Hepatic stellate cell (primary cell): Measurements from ENCODE around the gene VAMP2.
"Not testable (repeated sequence)": the region's sequence is repeated elsewhere in the genome, so short reads cannot be mapped to it uniquely, and the experiment has no call there.

Source experiments
- DNase-seq: peaks from one replicate; pipeline ENCODE4 v3.0.0; 2011; ENCODE audit warnings: low spot score

The VAMP2 gene

DNA sequence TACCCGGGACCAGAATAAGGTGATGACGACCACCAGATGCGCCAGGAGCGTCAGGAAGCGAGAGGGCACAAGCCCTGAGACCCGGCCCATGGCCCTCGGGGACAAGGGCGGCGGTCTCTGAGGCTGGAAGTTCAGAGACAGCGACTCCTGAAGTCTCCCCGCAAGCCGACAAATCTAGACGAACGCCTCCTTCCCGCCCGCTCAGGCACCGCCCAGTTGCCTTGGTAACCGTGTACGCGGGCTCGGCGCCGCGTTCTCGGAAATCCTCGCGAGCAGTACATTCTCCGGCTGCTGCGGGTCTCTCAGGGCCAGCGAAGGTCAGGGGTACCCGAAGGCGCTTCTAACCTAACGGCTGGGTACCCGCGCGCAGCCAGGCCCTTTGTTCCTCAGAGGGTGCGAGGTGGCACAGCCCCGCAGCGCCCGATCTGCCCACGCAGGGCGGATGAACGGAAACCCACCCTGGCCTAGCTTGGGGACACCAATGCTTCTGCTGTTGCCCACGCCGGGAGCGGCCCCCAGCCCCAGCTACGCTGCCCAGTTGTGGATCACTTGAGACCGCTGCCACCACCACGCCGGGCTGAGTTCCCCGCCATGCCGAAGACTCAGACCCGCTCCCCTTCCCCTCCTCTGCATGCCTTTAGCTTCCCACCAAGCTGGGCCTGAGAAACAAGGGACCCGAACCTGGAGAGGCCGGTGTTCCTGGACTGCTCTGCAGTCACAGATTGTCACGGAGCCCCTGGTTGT is 13.6 kb upstream of the VAMP2 start, which contains the start of gene TMEM107:
Gene TMEM107 (minus strand): TSS at position 184 of the 744 bp plus-strand sequence. CDS start 94 bp downstream, at position 90.
- DNase-seq: peak; percentile 83

DNA sequence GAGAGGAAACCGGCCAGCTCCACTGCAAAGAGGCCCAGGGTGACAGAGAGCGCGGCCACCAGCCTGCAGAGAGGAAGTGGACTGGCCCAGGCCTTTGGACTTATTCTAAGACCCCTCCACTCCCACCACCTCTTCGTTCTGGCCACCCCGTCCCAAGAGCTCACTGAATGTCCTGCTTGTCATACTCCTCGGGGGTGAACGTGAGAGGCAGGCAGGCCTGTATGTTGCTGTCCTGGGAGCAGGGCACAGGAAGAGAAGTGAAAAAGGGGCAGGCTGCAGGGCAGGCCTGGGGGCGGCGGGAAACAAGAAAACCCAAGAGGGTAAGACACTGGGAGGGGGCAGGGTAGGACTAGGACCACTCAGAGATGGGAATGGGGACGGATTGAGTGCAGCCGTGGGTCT is 13.0 kb upstream of the VAMP2 start:
- no peak for DNase-seq

DNA sequence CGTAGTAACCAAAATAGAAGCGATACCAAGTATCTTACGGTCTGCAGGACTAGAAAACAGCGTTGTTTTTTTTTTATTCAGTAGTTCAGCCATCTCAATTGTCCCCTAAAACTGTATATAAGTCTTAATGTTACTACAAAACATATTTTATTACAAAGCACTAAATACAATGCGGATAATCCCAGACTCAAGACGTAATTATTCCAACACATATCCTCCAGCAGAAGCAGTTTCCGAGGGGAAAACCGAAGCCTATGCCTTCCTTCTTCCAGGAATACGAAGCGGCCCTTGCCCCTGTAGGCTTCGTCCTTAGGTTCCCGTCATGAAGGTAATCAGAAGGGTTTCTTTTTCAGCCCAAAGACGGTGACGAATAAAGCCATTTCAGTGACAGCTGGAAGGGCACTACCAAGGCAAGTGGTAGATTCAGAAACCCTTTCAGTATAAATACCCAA is 11.1 kb upstream of the VAMP2 start:
- no peak for DNase-seq

DNA sequence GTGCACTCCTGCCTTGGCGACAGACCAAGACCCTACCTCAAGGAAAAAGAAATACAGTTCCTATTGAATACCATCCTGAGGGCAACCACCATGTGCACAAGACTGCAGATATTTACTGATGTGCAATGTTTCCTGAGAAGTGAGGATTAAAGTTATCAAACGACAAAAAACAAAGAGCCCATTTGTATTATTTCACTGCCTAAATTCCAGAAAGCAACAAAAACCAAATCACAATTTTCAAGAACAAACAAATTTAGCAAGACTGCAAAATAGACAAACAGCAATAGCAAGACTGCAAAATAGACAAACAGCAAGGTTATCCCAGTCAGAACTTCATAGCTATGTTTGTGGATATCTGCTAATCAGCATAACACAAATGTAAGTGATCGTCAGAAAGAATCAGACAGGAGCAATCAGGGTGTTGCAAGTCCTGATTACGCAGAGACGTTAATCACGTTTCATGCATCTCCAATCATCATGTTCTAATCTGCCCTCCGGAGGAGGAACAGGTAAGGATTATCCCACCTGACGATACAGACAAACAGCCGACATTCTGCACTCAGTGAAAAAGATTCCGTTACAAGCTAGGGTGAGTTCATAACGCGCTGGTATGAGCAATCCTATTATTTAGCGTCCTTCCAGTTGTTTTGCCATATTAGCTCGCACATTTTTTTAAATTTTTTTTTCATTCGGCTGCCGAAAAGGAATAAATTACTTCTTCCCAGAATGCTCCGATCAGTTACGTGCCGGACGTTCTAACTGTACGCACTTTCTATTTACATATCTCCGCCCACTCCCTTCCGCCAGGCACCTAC is 10.5 kb upstream of the VAMP2 start:
- DNase-seq: peak; percentile 84

DNA sequence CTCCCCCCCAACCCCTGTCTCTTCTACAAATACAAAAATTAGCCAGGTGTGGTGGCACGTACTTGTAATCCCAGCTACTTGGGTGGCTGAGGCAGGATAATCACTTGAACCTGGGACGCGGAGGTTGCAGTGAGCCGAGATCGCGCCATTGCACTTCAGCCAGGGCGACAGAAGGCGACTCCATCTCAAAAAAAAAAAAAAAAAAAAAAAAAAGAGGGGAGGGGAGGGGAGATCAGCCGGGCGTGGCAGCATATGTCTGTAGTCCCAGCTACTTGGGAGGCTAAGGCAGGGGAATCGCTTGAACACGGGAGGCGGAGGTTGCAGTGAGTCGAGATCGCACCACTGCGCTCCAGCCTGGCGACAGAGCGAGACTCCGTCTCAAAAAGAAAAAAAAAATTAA is 7.4 kb upstream of the VAMP2 start:
- DNase-seq: not testable (repeated sequence)

DNA sequence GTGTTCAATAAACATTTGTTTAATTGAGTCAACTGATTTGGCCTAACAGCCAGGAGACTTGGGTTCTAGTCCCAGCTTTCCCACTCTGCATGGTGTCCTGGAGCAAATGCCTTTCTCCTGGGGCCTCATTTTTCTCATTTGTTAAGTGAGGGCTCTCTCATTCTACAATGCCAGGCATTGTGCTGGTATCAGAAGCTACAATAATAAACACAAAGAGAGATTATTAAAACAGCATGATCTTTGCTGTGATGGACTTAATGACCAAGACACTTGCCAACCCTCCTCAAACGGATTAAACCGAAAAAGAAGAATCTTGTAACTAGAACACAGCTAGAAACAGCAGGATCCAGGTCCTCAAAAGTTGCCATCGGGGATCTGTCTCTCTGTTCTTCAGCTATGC is 4.8 kb upstream of the VAMP2 start:
- DNase-seq: no peak

DNA sequence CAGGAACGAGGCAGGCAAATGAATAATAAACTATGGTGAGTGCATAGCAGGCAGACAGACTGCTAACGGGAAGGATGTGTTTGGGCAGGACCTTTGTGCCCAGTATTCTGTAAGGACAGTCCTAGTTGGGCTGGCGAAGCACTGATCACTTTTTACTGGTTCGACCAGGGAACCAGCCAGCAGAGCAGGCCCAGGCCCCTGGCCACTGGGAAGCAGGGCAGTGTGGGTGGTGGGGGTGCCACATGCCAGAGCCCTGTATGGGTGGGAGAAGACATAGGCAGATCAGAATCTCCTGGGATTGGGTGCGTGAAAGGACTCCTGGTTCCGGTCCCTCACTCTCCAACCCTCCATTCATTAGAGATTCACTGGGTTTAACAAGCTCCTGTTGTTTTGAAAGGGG is 4.0 kb upstream of the VAMP2 start:
- DNase-seq: no peak

DNA sequence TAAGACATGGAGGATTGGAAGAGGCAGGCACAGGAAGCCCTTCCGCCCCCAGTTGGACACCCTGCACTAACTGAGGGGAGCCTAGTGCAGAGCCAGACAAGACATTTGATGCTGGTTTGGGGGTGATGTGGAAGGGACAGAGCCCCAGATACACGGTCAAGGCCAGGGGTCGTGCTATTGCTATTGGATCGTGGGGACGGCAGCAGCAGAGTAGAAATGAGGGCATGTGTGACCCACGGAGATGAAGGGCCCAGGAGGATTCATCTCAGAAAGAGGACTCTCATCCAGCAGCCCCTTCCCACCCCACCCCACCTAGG is 2.0 kb upstream of the VAMP2 start:
- DNase-seq: no peak

DNA sequence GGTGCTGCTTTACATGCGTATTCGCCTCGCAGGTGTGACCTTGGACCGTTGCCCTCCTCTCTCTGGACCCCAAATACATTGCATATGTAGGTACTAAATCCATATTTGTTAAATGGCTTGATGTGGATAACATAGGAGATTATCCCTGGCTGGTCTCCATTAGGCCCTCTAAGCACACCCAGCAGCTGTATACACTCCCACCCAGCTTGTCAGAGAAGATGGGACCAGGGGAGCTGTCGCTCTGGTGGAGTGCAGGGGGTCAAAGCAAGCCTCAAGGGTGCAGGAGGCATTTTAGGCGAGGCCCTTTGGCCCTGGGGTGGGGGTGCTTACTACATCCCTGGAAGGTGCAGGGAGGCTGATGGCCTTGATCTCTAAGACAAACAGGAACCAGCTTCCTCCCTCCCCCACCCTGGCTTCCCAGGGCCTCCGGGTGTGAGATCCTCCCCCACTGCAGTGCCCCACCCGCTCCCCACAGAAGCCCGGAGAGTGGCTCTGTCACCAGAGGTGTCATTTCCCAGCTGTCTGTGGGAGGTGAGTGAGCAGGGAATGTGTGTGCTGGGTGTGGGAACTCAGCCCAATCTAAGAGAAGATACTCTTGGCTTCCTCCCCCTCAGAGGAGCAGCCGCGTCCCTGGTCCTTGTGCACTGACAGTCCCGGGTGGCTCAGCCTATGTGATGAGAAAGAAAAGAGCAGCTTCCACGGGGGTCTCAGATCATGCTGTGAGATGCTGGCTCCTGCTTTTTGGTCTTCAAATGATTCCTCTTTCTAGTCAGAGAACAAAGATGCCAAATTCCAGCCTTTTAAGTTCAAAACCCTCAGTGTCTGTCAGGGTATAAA is 1.4 kb upstream of the VAMP2 start:
- peak; percentile 70 for DNase-seq

DNA sequence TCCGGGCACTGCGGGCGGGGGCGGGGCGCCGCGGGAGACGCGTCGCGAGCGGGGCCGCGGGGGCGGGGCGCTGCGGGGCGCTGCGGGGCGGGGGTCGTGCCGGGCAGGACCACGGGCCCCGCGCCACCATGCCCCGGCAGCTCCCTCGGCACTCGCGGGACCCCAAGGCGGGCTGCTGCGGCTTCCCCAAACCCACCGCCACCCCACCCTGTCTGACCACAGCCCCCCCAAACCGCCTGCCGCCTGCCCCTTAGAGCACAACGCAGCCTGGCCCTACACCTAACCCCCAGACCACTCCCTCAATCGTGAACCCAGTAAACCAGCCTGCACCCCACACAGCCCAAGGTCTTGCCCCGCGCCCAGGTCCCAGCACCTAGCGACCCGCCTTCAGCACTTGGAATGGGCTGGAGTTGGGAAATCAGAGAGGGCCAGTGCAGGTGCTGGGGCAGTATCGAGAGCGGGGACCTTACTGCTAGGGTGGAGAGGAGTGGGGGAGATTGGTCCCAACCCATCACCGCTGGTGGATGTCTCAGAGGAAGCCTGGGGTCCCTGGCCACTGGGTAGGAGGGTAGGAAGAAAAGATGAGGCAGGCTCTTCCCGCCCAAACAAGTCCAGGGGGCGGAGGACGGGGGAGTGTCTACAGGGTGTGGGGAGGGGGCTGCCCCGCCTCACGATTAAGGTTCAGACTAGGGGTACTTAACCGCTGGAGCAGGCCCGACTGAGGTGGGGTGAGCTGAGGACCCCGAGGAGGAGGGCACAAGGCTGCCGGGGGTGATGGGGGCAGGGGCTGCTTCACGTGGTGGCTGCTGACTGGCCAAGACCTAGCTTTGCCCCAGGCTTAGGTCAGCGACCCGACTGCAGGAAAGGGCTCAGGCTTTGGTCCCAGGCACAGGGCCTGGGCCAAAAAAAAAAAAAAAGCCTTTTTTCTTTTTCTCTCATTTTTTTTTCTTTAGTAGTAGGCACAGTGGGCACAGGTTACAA is 539 bp upstream of the VAMP2 start:
- DNase-seq: no peak

DNA sequence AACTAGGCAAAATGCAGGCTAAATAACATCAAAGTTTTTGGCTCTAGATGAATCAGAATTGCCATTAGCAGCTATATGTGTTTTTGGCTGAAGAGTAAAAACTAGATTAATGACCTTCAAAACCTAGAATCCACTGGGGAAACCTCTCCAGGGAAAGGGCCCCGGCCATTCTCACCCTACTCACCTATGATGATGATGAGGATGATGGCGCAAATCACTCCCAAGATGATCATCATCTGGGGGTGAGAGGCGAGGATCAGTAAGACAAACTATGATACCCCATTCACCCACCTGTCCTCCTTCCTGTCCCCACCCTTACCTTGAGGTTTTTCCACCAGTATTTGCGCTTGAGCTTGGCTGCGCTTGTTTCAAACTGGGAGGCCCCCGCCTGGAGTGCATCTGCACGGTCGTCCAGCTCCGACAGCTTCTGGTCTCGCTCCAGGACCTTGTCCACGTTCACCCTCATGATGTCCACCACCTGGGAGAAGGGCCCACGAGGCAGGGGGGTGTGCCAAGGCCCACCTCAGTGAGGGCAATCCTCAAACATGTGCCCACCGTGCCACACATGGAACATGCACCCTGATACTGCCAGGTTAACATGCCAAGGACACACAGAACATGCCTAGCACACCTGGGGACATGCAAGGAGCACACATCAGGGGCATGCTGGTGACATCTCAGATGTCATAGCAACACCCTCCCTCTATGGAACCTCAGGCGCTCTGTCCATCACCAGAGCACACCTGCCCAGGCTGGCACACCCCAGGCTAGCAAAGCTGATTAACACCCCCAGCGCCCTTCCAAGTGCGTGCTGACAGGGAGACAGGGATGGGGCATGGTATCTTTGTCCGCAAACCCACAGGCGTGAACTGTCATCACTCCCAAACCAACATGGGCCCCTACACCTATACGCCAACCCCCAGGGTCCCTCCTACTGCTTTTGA is 1.2 kb downstream of the VAMP2 start:
- DNase-seq: no peak

DNA sequence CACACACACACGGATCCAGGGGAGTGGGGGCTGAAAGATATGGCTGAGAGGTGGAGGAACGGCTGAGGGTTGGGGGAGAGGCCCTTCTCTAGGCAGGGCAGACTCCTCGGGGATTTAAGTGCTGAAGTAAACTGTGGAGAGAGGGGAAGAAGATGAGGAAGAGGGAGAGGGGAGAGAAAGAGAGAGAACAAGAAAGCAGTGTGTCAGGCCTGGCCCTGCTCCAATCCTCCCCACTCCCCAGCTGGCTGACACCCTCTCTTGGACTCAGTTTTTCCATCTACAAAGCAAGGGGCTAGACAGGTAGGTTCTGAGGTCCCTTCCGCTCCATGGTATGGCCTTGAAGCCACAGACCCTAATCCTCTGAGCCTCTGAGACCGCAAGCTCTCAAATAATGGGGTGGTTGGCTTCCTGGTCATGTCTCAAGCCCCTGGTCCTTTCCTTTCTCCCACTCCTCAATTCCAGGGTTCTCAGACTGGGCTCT is 2.0 kb downstream of the VAMP2 start:
- no peak for DNase-seq

DNA sequence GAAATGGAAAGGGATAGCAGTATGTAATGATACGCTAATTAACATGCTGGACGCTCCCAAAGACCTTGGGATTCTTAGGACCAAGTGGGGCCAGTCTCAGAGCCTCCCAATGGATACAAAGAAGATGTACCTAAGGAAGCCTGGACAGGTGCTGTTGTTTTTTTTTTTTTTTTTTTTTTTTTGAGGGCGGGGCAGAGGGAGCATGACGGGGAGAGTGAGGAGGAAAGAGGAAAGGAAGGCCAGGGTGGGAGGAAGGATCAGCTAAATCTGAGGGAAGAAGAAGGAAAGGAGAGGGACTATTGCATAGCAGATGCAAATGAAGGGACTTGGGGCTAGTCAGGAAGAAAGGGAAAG is 2.5 kb downstream of the VAMP2 start:
- no peak for DNase-seq

DNA sequence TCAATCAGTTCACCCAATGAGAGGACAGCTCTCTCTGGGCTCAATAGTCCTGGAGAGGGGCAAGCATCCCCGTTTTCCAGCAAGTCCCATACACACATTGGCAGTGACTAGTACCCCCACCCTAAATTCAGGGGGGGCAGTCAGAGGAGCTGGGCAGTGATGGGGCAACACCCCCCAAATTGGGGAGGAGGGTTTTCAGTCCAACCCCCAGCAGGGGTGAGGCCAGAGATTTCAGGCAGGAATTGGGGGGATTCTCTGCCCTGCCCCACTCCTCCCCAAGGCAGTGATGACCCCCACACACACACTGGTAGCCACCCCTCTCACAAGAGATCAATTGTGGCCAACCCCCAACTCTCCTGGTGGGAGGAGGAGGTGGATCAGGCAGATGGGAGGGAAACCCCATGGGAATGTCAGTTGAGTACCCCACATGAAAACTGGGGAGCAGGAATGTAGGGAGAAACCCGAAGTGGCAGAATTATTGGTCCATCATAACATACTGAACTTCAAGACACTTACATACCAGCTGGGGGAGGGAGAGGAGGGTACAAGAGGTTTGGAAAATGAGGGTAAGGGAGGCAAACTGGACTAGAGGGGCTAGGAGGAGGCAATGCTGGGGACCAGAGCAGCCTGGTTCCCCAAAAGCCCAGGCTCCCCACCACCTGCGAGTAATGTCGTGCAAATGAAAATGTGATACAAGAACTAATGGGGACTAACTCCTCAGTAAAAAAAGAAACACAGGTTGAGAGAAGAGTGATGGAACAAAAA is 3.1 kb downstream of the VAMP2 start:
- no peak for DNase-seq

DNA sequence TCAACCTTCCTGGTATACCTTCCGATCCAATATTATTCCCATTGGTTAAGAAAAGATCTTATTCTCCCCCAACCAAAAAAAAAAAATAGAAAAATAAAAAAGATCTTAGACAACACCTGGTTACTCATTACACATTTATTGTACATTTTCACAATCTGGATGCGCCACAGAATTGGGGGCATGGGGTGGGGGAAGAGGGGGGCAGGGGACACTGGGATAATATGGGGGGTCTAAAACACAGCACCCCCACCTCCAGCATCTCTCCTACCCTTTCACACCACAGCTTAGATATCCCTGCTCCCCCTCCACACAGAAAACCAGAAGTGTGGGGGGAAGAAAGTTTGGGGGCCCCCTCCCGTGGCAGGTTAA is 3.7 kb downstream of the VAMP2 start:
- no peak for DNase-seq

DNA sequence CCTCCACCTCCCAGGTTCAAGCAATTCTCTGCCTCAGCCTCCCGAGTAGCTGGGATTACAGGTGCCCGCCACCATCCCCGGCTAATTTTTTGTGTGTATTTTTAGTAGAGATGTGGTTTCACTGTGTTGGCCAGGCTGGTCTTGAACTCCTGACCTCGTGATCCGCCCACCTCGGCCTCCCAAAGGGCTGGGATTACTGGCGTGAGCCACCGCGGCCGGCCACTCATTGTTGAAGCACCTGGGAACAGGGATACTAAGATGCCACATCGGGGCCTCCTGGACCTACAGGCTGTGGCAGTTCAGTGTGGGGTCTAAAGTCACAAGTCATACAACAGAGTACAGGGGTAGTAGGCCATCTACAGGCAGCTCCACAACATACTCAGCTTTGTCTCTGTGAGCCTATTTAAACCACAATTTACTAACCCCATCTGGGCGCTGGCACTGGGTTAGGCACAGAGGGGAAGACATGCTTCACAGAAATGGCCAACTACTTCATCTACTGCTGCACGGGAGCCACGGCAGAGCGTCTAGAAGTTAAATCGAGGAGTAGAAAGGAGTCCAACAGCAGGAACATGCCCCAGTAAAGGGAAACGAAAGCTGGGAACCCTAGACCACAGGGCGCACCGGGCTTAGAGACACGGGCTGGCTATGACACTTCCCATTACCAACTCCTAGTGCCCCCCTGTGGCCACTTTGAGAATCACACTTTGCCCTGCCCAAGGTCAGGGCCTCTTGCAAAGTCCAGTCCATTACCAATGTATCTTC is 4.3 kb downstream of the VAMP2 start:
- DNase-seq: peak; percentile 90

DNA sequence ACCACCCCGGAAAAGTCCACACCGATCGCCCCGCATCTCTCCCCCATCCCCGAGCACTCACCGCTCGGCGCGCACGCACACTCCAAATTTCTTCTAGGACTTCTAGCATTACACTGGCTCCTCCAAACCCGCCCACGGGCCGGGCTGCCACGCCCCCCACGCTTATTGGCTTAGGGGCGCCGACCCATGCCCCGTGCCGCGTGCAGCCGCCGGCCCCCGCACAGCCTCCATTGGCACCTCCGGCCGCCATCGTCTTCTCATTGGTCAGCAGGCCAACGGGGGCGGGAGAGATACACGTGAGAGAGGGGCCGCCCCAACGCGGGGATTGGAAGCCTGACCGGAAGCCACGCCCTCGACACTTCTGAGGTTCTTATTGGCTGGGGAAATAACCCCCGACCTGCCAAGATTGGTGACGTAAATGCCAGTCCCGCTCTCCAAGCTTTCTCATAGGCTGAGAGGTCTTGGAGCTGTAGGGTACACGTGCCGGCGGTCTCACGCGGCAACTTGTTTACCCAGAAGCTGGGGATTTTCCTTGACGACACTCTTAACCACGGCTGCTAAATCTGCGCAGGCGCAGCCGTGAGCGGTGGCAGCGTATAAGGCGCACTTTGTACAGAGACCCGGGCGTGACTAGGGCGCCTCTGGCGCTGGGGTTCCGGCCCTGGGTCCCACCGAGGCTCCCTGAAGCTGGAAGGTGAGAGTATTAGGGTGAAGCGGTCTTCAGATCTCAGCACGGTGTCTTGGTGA is 6.3 kb downstream of the VAMP2 start:
- peak; percentile 100 for DNase-seq

DNA sequence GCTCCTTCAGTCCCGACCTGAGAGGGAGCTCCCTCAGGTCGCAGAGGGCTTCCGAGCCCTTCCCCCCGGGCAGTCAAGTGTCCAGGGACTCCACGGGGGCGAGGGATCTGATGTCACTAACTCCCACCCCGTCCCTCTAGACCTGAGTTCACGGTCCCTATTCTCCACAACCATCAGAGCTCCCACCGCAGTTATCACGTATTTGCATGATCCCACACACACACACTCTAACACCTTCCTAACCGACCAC is 6.8 kb downstream of the VAMP2 start:
- no peak for DNase-seq
